SK-N-SH (cell line): Measurements from ENCODE around the gene LMNB1. TPM values are rescaled to one million over a fixed set of nuclear protein-coding genes. Genes with fewer than 3 reads are reported as not detected.
"Not testable (repeated sequence)": the region's sequence is repeated elsewhere in the genome, so short reads cannot be mapped to it uniquely, and the experiment has no call there.

Source experiments
- CTCF ChIA-PET: fragments of 300-600, 350-600 bp; formaldehyde crosslinking; extraction: SDS; loops from one replicate; lab custom pipeline; 2021; lab: Yijun Ruan, JAX
- POLR2A ChIA-PET: fragments of 350-600 bp; sonication (Branson Sonifier 250); formaldehyde crosslinking; extraction: SDS; loops from one replicate; lab custom pipeline; 2020; ENCODE audit warnings: antibody characterized with exemption, inconsistent platforms; lab: Yijun Ruan, JAX
- DNase-seq: peaks from one replicate; pipeline ENCODE4 v3.0.0; 2012
- H2AFZ ChIP-seq: fragments of 200-600 bp; sonication (generic); 2 replicates; pipeline ENCODE4 v1.8.1; 2016; ENCODE audit warnings: antibody characterized with exemption, mild to moderate bottlenecking, low read depth
- H3F3A ChIP-seq: fragments of 200-600 bp; sonication (generic); replicated peaks from 2 replicates; pipeline ENCODE3; 2016; ENCODE audit warnings: antibody characterized with exemption, mild to moderate bottlenecking; ENCODE audit not compliant: insufficient read depth
- H3K27ac ChIP-seq, 2 experiments: fragments of 200-500 bp in 1 of 2; fragments of 200-600 bp in 1 of 2; sonication (Bioruptor generic) in 1 of 2; sonication (generic), shearing (Covaris generic) in 1 of 2; 2 replicates each; pipeline versions ENCODE4 v1.5.1 to v1.6.1; 2014 to 2016; ENCODE audit warnings: low read depth in 2 of 2, inconsistent platforms in 1 of 2, low read length in 1 of 2, mild to moderate bottlenecking in 1 of 2, mixed read lengths in 1 of 2
- H3K27me3 ChIP-seq: fragments of 200-600 bp; sonication (generic), shearing (Covaris generic); 2 replicates; pipeline ENCODE4 v1.6.1; 2016; ENCODE audit warnings: mixed run types; ENCODE audit not compliant: insufficient read depth
- H3K36me3 ChIP-seq, 2 experiments: fragments of 200-500 bp in 1 of 2; fragments of 200-600 bp in 1 of 2; sonication (Bioruptor generic) in 1 of 2; sonication (generic) in 1 of 2; replicated peaks in 1 of 2; 2 replicates each; pipeline versions ENCODE3 to v1.5.1; 2014 to 2016; ENCODE audit warnings: low read length in 1 of 2, mild to moderate bottlenecking in 1 of 2; ENCODE audit not compliant: insufficient read depth in 2 of 2, control insufficient read depth in 1 of 2
- H3K4me1 ChIP-seq, 2 experiments: fragments of 200-500 bp in 1 of 2; fragments of 200-600 bp in 1 of 2; sonication (Bioruptor generic) in 1 of 2; sonication (generic), shearing (Covaris generic) in 1 of 2; 2 replicates each; pipeline versions ENCODE4 v1.5.1 to v1.6.1; 2014 to 2016; ENCODE audit warnings: low read depth in 1 of 2, low read length in 1 of 2, mixed run types in 1 of 2; ENCODE audit not compliant: insufficient read depth in 2 of 2, control insufficient read depth in 1 of 2
- H3K4me2 ChIP-seq: fragments of 200-600 bp; sonication (generic), shearing (Covaris generic); 2 replicates; pipeline ENCODE4 v1.6.1; 2017; ENCODE audit warnings: mixed run types
- H3K4me3 ChIP-seq, 2 experiments: fragments of 200-500 bp in 1 of 2; fragments of 200-600 bp in 1 of 2; sonication (Bioruptor generic) in 1 of 2; sonication (generic), shearing (Covaris generic) in 1 of 2; 2 replicates each; pipeline versions ENCODE4 v1.5.1 to v1.8.1; 2014 to 2016; ENCODE audit warnings: low read depth in 2 of 2, inconsistent platforms in 1 of 2, low read length in 1 of 2, mild to moderate bottlenecking in 1 of 2, mixed read lengths in 1 of 2, moderate library complexity in 1 of 2
- H3K79me2 ChIP-seq: fragments of 200-600 bp; sonication (generic); 2 replicates; pipeline ENCODE4 v1.8.1; 2017; ENCODE audit warnings: mild to moderate bottlenecking; ENCODE audit not compliant: insufficient read depth
- H3K9ac ChIP-seq: fragments of 200-600 bp; sonication (generic); 2 replicates; pipeline ENCODE4 v1.6.1; 2017; ENCODE audit warnings: mixed run types
- H3K9me2 ChIP-seq: fragments of 200-600 bp; sonication (generic); 2 replicates; pipeline ENCODE4 v1.6.1; 2017; ENCODE audit warnings: mixed run types
- H3K9me3 ChIP-seq: fragments of 200-600 bp; sonication (generic); 2 replicates; pipeline ENCODE4 v1.6.1; 2017; ENCODE audit warnings: mixed run types, mild to moderate bottlenecking, moderate library complexity
- H4K20me1 ChIP-seq: fragments of 200-600 bp; sonication (generic); 2 replicates; pipeline ENCODE4 v1.6.1; 2017; ENCODE audit warnings: mild to moderate bottlenecking, mixed run types; ENCODE audit not compliant: insufficient read depth
- FOXM1 ChIP-seq: IDR thresholded peaks from 2 replicates; pipeline ENCODE4 v1.4.0; 2012; ENCODE audit warnings: low read depth, mild to moderate bottlenecking
- MAX ChIP-seq: IDR thresholded peaks from 2 replicates; pipeline ENCODE4 v1.4.0; 2012; ENCODE audit warnings: low read depth
- REST ChIP-seq: IDR thresholded peaks from 2 replicates; pipeline ENCODE4 v1.6.1; 2012; ENCODE audit warnings: mild to moderate bottlenecking, low read depth, low read length, moderate library complexity
- RFX5 ChIP-seq: IDR thresholded peaks from 2 replicates; pipeline ENCODE4 v1.6.1; 2012; ENCODE audit warnings: mild to moderate bottlenecking, improper control_type of control experiment, low read length
- TAF1 ChIP-seq: IDR thresholded peaks from 2 replicates; pipeline ENCODE4 v1.6.1; 2012; ENCODE audit warnings: low read depth, mild to moderate bottlenecking, low read length, moderate library complexity, borderline replicate concordance
- WGBS: methylation state at CpG from one replicate; pipeline ENCODE4 v1.1.6; 2017; ENCODE audit warnings: low lambda C conversion rate; 5-methylcytosine and 5-hydroxymethylcytosine counted together
- polyA plus RNA-seq, 3 experiments: library from polyadenylated mRNA; depleted of rRNA; stranded (reverse); fragments of >200 nt; gene quantifications; 2 replicates each; pipeline ENCODE4 v1.2.3, GENCODE V29; 2012
- TF ChIP-seq, protein P1 (sequence below): fragments of 200-600 bp; sonication (generic); IDR thresholded peaks from 2 replicates; pipeline ENCODE4 v1.6.1; 2017; ENCODE audit warnings: antibody characterized with exemption, mild to moderate bottlenecking, moderate library complexity

LMNB1 gene
- polyA plus RNA-seq, 1 of the 3 experiments (the other 2 are of a cell fraction), result 34.9 TPM

DNA sequence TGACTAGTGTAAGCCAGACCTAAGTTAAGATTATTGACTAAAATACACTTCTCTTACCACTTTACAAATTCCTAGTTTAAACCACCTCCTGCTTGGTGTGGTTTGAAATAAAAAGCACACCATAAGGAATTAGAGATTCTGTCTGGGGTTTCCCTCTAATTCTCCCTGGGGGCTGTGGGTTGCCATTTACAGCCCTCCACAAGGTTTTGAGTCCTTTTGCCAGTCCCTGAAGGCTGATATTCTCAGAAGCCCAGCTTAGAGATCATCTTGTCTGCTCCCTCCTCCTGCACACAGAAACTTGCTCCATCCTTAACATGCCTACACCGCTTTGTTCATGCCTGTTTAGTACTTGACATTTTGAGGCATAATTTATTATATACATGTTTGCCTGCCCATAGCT, 7.2 kb upstream of the LMNB1 start (continued):
- TF ChIP-seq, protein P1, sequence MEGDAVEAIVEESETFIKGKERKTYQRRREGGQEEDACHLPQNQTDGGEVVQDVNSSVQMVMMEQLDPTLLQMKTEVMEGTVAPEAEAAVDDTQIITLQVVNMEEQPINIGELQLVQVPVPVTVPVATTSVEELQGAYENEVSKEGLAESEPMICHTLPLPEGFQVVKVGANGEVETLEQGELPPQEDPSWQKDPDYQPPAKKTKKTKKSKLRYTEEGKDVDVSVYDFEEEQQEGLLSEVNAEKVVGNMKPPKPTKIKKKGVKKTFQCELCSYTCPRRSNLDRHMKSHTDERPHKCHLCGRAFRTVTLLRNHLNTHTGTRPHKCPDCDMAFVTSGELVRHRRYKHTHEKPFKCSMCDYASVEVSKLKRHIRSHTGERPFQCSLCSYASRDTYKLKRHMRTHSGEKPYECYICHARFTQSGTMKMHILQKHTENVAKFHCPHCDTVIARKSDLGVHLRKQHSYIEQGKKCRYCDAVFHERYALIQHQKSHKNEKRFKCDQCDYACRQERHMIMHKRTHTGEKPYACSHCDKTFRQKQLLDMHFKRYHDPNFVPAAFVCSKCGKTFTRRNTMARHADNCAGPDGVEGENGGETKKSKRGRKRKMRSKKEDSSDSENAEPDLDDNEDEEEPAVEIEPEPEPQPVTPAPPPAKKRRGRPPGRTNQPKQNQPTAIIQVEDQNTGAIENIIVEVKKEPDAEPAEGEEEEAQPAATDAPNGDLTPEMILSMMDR, result no peak

- POLR2A ChIA-PET, result interaction anchor here (0.7 kb wide), 1 partner anchor 93 kb away, joined by 3 read pairs; no protein-coding TSS in a partner anchor
- H3K79me2 ChIP-seq, result peaks cover 15% of the 10 kb centered on the region
- DNase-seq, H3K4me2 ChIP-seq, H3K27me3 ChIP-seq, H3K36me3 ChIP-seq, H3F3A ChIP-seq, H4K20me1 ChIP-seq, H3K4me3 ChIP-seq, H3K9ac ChIP-seq, H3K4me1 ChIP-seq, CTCF ChIA-PET, H3K9me3 ChIP-seq, H3K9me2 ChIP-seq, H3K27ac ChIP-seq, H2AFZ ChIP-seq: not testable (repeated sequence)
- WGBS, result 96% methylated on average over 13 of the region's 13 CpGs
These were observed 3.4 kb upstream of the LMNB1 start for GRCh38 chr5:126773536-126773935.

GRCh38 chr5:126774595-126774994, 2.3 kb upstream of the LMNB1 start:
- 95% methylated on average over 14 of the region's 14 CpGs for WGBS
- DNase-seq, H4K20me1 ChIP-seq, H3K9me3 ChIP-seq, H3K27ac ChIP-seq, H3K36me3 ChIP-seq, H3K4me3 ChIP-seq, POLR2A ChIA-PET, H3K9ac ChIP-seq, H3K9me2 ChIP-seq, H2AFZ ChIP-seq, H3K27me3 ChIP-seq, H3K4me2 ChIP-seq, H3K4me1 ChIP-seq: not testable (repeated sequence)
- H3K79me2 ChIP-seq, result peaks cover 26% of the 10 kb centered on the region
- H3F3A ChIP-seq, result peaks cover 19% of the 10 kb centered on the region
- CTCF ChIA-PET, result interaction anchor here (0.9 to 8.8 kb wide), 2 partner anchors 20 to 97 kb away, joined by 3 to 172 read pairs; no protein-coding TSS in a partner anchor

DNA sequence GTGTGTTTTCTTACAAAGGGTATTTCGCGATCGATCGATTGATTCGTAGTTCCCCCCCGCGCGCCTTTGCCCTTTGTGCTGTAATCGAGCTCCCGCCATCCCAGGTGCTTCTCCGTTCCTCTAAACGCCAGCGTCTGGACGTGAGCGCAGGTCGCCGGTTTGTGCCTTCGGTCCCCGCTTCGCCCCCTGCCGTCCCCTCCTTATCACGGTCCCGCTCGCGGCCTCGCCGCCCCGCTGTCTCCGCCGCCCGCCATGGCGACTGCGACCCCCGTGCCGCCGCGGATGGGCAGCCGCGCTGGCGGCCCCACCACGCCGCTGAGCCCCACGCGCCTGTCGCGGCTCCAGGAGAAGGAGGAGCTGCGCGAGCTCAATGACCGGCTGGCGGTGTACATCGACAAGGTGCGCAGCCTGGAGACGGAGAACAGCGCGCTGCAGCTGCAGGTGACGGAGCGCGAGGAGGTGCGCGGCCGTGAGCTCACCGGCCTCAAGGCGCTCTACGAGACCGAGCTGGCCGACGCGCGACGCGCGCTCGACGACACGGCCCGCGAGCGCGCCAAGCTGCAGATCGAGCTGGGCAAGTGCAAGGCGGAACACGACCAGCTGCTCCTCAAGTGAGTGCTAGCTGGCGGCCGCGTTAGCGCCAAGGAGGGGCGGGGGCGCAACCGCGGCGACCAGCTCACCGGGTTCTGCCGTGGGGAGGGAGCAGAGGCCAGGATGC, 480 bp downstream of the LMNB1 start:
- H3K27ac ChIP-seq, result peak overlapping the region; percentile 90 to 94
- CTCF ChIA-PET, result interaction anchor here (0.8 to 8.8 kb wide), 9 partner anchors 9 to 715 kb away, joined by 3 to 172 read pairs (median 4); no protein-coding TSS in a partner anchor
- H3K4me1 ChIP-seq, result peaks cover 4% of the 10 kb centered on the region in 2 experiments; a peak in 3 of 4 replicates
- no peaks in the 10 kb centered on the region for H3K9me3 ChIP-seq
- H3K9me2 ChIP-seq, result no peaks in the 10 kb centered on the region
- no peaks in the 10 kb centered on the region for H3K36me3 ChIP-seq
- DNase-seq, result peak; percentile 63
- H3K9ac ChIP-seq, result peak overlapping the region; percentile 95
- POLR2A ChIA-PET, result interaction anchor here (0.5 to 2.4 kb wide), 9 partner anchors 9 to 1178 kb away, joined by 3 to 34 read pairs (median 4); partner anchors contain the start of genes ALDH7A1 and PRRC1
- H3K79me2 ChIP-seq, result peaks cover 54% of the 10 kb centered on the region
- TF ChIP-seq FOXM1, result no peak
- TF ChIP-seq MAX, result peak; percentile 12; the same call in 1 of the 2 replicates
- TF ChIP-seq RFX5, result no peak
- TF ChIP-seq REST, result no peak
- TF ChIP-seq TAF1, result peak; percentile 33; the same call in 1 of the 2 replicates
- H4K20me1 ChIP-seq, result peaks cover 27% of the 10 kb centered on the region; the same call in 1 of the 2 replicates
- peak overlapping the region; percentile 85 for H2AFZ ChIP-seq
- peak overlapping the region; percentile 80 to 83 for H3K4me3 ChIP-seq
- no peaks in the 10 kb centered on the region for H3K27me3 ChIP-seq
- peak overlapping the region; percentile 83 for H3K4me2 ChIP-seq
- H3F3A ChIP-seq, result peaks cover 19% of the 10 kb centered on the region
- WGBS, result under 1% methylated on average over 55 of the region's 93 CpGs
